ENCODE measurements around the gene LEFTY1. TPM values are rescaled to one million over a fixed set of nuclear protein-coding genes. Genes with fewer than 3 reads are reported as not detected.

Gene LEFTY1
- total and polyA plus RNA-seq, 2 experiments from 2014 or later = 3.9 to 5.8 TPM

DNA sequence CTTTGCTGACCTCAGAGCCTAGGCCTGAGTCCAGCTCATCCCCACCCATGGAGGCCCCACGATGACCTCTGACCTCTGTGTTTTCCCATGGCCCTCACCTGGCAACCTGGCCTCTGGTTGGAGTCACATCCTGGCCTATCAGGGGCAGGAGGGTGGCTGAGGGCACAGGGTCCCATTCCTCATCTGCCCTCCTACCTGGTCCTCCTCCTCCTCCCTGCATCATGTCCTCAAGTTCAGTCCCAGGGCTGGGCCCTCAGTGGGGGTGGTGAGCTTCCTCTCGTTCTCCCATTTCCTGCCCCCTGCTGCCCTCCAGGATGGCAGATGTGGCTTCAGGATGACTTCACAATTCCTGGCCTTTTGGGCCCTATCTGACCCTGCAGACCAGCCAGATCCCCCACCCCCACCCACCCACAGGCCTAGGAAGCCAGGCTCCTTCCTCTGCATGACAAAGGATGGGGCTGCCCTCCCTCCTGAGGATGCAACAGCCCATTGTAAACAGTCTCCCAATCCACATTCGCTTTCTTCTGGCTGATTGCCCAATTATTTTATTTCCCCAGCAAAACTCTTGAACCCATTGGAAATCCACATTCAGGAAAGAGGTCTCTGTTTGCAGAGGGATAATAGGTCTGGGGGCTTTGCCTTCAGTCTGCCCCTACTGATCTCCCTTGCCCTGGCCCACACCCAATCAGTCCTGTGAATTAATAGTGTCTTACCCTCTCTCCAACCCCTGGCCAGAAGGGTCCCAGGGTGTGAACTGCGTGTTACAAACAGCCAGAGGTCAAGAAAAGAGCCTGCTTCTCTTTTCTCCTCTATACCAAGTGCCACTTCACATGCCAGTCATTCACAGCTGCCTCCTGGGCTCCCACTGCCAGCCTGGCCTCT, 10.3 kb upstream of the LEFTY1 start:
- no peak overlapping the region for H3K27ac ChIP-seq
- H3K9me2 ChIP-seq (replicated peaks; ENCODE audit: insufficient read depth) = no peaks in the 10 kb centered on the region
- no peak overlapping the region for H3K4me2 ChIP-seq
- no peaks in the 10 kb centered on the region for H3K79me2 ChIP-seq
- no peaks in the 10 kb centered on the region for H4K20me1 ChIP-seq (ENCODE audit: insufficient read depth, poor library complexity, severe bottlenecking)
- H3K9me3 ChIP-seq (ENCODE audit: low read depth) = no peaks in the 10 kb centered on the region
- no peak for DNase-seq (ENCODE audit: low spot score)
- no peak overlapping the region for H3K4me3 ChIP-seq
- H3K36me3 ChIP-seq (replicated peaks; ENCODE audit: insufficient read depth, low read depth) = no peaks in the 10 kb centered on the region
- TF ChIP-seq CTCF (IDR thresholded peaks at IDR 0.05; ENCODE audit: poor library complexity) = no peak
- no peak for TF ChIP-seq EZH2 (IDR thresholded peaks at IDR 0.05; ENCODE audit: borderline replicate concordance)
- no peak for TF ChIP-seq EZH2phosphoT487 (IDR thresholded peaks at IDR 0.05; ENCODE audit: low read depth, severe bottlenecking, unreplicated experiment)
- H3K4me1 ChIP-seq (ENCODE audit: insufficient read depth) = no peaks in the 10 kb centered on the region
- WGBS (ENCODE audit: low lambda C conversion rate, missing lambda C conversion rate) = 51% methylated on average over 4 of the region's 4 CpGs
- H3K27me3 ChIP-seq = no peaks in the 10 kb centered on the region
- H2AFZ ChIP-seq = no peak overlapping the region

DNA sequence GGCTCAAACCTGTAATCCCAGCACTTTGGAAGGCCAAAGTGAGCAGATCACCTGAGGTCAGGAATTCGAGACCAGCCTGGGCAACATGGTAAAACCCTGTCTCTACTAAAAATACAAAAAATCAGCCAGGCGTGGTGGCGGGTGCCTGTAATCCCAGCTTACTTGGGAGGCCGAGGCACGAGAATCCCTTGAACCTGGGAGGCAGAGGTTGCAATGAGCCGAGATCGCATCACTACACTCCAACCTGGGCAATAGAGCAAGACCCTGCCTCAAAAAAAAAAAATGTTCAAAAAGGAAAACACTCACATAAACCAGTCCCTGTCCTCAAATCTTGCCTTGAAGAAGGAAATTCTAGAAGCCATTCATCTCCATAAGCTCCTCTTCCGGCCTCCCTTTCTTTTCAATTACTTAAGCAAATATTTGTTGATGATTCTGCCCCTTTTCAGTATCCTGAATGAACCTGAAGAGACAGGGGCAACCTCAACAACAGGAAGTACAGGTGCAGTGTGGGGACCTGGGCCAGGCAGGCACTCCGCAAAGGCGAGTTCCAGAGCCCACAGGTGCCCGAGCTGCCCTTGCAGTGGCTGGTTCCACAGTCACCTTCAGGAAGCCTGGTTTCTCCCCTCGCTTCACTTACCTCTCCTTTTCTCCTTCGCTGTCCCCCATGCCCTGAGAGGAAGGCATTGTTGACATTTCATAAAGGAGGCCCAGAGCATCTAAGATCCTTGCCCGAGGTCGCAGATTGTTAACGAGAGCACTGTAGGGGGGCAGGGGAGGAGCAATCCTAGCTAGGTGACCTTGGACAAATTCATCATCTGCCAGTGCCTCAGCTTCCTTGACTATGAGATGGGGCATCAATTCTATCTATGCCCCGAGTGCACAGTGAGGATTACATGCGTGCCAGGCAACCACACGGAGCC, 8.9 kb upstream of the LEFTY1 start:
- H3K4me2 ChIP-seq = no peak overlapping the region
- H3K4me1 ChIP-seq (ENCODE audit: insufficient read depth) = no peaks in the 10 kb centered on the region
- TF ChIP-seq EZH2phosphoT487 (IDR thresholded peaks at IDR 0.05; ENCODE audit: low read depth, severe bottlenecking, unreplicated experiment) (no peak), EZH2 (IDR thresholded peaks at IDR 0.05; ENCODE audit: borderline replicate concordance) (no peak), CTCF (IDR thresholded peaks at IDR 0.05; ENCODE audit: poor library complexity) (no peak)
- H3K9me2 ChIP-seq (replicated peaks; ENCODE audit: insufficient read depth) = no peaks in the 10 kb centered on the region
- no peaks in the 10 kb centered on the region for H3K36me3 ChIP-seq (replicated peaks; ENCODE audit: insufficient read depth, low read depth)
- H3K9me3 ChIP-seq (ENCODE audit: low read depth) = no peaks in the 10 kb centered on the region
- H3K27me3 ChIP-seq = no peaks in the 10 kb centered on the region
- H3K4me3 ChIP-seq = no peak overlapping the region
- no peaks in the 10 kb centered on the region for H3K79me2 ChIP-seq
- no peak for DNase-seq (ENCODE audit: low spot score)
- WGBS (ENCODE audit: low lambda C conversion rate, missing lambda C conversion rate) = 82% methylated on average over 19 of the region's 19 CpGs
- no peaks in the 10 kb centered on the region for H4K20me1 ChIP-seq (ENCODE audit: insufficient read depth, poor library complexity, severe bottlenecking)
- no peak overlapping the region for H2AFZ ChIP-seq
- H3K27ac ChIP-seq = no peak overlapping the region

GRCh38 chr1:225896937-225897549, 8.1 kb upstream of the LEFTY1 start:
- Histone ChIP-seq H2AFZ (no peak overlapping the region), H3K36me3 (replicated peaks; ENCODE audit: insufficient read depth, low read depth) (no peaks in the 10 kb centered on the region), H3K9me3 (ENCODE audit: low read depth) (no peaks in the 10 kb centered on the region), H3K27ac (no peak overlapping the region), H3K4me3 (no peak overlapping the region), H3K4me2 (no peak overlapping the region), H4K20me1 (ENCODE audit: insufficient read depth, poor library complexity, severe bottlenecking) (no peaks in the 10 kb centered on the region), H3K79me2 (no peaks in the 10 kb centered on the region), H3K4me1 (ENCODE audit: insufficient read depth) (no peaks in the 10 kb centered on the region), H3K9me2 (replicated peaks; ENCODE audit: insufficient read depth) (no peaks in the 10 kb centered on the region), H3K27me3 (no peaks in the 10 kb centered on the region)
- WGBS (ENCODE audit: low lambda C conversion rate, missing lambda C conversion rate) = 57% methylated on average over 7 of the region's 7 CpGs
- DNase-seq (ENCODE audit: low spot score) = peak; percentile 42
- TF ChIP-seq EZH2phosphoT487 (IDR thresholded peaks at IDR 0.05; ENCODE audit: low read depth, severe bottlenecking, unreplicated experiment) = no peak
- TF ChIP-seq EZH2 (IDR thresholded peaks at IDR 0.05; ENCODE audit: borderline replicate concordance) = no peak
- TF ChIP-seq CTCF (IDR thresholded peaks at IDR 0.05; ENCODE audit: poor library complexity) = no peak

All from hepatocyte (in vitro differentiated cells).